Measurements from ENCODE around the gene KCTD6.

- TF ChIP-seq, protein P1, sequence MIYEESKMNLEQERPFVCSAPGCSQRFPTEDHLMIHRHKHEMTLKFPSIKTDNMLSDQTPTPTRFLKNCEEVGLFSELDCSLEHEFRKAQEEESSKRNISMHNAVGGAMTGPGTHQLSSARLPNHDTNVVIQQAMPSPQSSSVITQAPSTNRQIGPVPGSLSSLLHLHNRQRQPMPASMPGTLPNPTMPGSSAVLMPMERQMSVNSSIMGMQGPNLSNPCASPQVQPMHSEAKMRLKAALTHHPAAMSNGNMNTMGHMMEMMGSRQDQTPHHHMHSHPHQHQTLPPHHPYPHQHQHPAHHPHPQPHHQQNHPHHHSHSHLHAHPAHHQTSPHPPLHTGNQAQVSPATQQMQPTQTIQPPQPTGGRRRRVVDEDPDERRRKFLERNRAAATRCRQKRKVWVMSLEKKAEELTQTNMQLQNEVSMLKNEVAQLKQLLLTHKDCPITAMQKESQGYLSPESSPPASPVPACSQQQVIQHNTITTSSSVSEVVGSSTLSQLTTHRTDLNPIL (CRISPR knock-in tag; IDR thresholded peaks at IDR 0.05; ENCODE audit: low read depth) = no peak
- TF ChIP-seq ZC3H10 (CRISPR knock-in tag; IDR thresholded peaks at IDR 0.05) = no peak
- TF ChIP-seq, protein P2, sequence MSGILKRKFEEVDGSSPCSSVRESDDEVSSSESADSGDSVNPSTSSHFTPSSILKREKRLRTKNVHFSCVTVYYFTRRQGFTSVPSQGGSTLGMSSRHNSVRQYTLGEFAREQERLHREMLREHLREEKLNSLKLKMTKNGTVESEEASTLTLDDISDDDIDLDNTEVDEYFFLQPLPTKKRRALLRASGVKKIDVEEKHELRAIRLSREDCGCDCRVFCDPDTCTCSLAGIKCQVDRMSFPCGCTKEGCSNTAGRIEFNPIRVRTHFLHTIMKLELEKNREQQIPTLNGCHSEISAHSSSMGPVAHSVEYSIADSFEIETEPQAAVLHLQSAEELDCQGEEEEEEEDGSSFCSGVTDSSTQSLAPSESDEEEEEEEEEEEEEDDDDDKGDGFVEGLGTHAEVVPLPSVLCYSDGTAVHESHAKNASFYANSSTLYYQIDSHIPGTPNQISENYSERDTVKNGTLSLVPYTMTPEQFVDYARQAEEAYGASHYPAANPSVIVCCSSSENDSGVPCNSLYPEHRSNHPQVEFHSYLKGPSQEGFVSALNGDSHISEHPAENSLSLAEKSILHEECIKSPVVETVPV (CRISPR knock-in tag; IDR thresholded peaks at IDR 0.05) = no peak
- TF ChIP-seq GLIS3 (CRISPR knock-in tag; IDR thresholded peaks at IDR 0.05) = no peak
- TF ChIP-seq ZNF565 (CRISPR knock-in tag; conservative IDR thresholded peaks at IDR 0.05; ENCODE audit: low read depth) = no peak
- no peak for TF ChIP-seq ISL1 (CRISPR knock-in tag; IDR thresholded peaks at IDR 0.05)
- TF ChIP-seq CSDC2 (CRISPR knock-in tag; IDR thresholded peaks at IDR 0.05) = no peak
- no peak for TF ChIP-seq RARB (CRISPR knock-in tag; IDR thresholded peaks at IDR 0.05)
- no peak for TF ChIP-seq ZFP30 (CRISPR knock-in tag; IDR thresholded peaks at IDR 0.05)
- no peak for TF ChIP-seq PPARA (CRISPR knock-in tag; IDR thresholded peaks at IDR 0.05; ENCODE audit: borderline replicate concordance)
Measured at GRCh38 chr3:58537412-58538301, 45.8 kb downstream of the KCTD6 start.
